IMR-90 (cell line): Measurements from ENCODE around the gene GABBR2. TPM values are rescaled to one million over a fixed set of nuclear protein-coding genes. Genes with fewer than 3 reads are reported as not detected.

Experiments
- ATAC-seq: fragments of 200-7000 bp; cut with Tn5 transposase; 2 replicates; pipeline ENCODE4 v1.9.1; 2020; ENCODE audit warnings: low read depth, mild to moderate bottlenecking, moderate library complexity
- BruUV-seq: library from RNA; stranded (reverse); fragments of 400-500 nt; replicated peaks from 2 replicates; lab custom pipeline; 2021; lab: Mats Ljungman, UMichigan
- CTCF ChIA-PET: fragments of 300-600 bp; formaldehyde crosslinking; extraction: SDS; loops from one replicate; lab custom pipeline; 2021; ENCODE audit warnings: antibody characterized with exemption; lab: Yijun Ruan, JAX
- POLR2A ChIA-PET: fragments of 300-600 bp; sonication (Branson Sonifier 250); formaldehyde crosslinking; loops from one replicate; lab custom pipeline; 2022; ENCODE audit warnings: antibody characterized with exemption; ENCODE audit not compliant: unreplicated experiment; lab: Charles Lee
- DNase-seq: peaks from one replicate; pipeline ENCODE4 v3.0.0; 2013
- H2AFZ ChIP-seq: replicated peaks from 2 replicates; pipeline ENCODE3; 2013; ENCODE audit warnings: low read length, mild to moderate bottlenecking; ENCODE audit not compliant: poor library complexity
- H2AK5ac ChIP-seq: 2 replicates; pipeline ENCODE4 v1.6.1; 2013; ENCODE audit warnings: low read depth, low read length, inconsistent platforms
- H2AK9ac ChIP-seq: replicated peaks from 2 replicates; pipeline ENCODE3; 2013; ENCODE audit warnings: mild to moderate bottlenecking, low read depth, low read length, moderate library complexity; ENCODE audit not compliant: poor library complexity
- H2BK120ac ChIP-seq: 2 replicates; pipeline ENCODE4 v1.6.1; 2013; ENCODE audit warnings: low read depth, low read length, inconsistent platforms
- H2BK15ac ChIP-seq: 3 replicates; pipeline ENCODE4 v1.6.1; 2013; ENCODE audit warnings: low read depth, low read length, inconsistent platforms
- H2BK20ac ChIP-seq: 2 replicates; pipeline ENCODE4 v1.6.1; 2013; ENCODE audit warnings: low read depth, mild to moderate bottlenecking, inconsistent platforms, low read length, moderate library complexity
- H2BK5ac ChIP-seq: 2 replicates; pipeline ENCODE4 v1.6.1; 2013; ENCODE audit warnings: mild to moderate bottlenecking, low read depth, low read length, inconsistent platforms; ENCODE audit not compliant: poor library complexity, severe bottlenecking
- H3K14ac ChIP-seq: replicated peaks from 2 replicates; pipeline ENCODE4 v1.6.1; 2013; ENCODE audit warnings: low read depth, low read length, inconsistent platforms
- H3K18ac ChIP-seq: 2 replicates; pipeline ENCODE4 v1.6.1; 2013; ENCODE audit warnings: low read depth, low read length, control low read depth
- H3K23ac ChIP-seq: 2 replicates; pipeline ENCODE4 v1.6.1; 2013; ENCODE audit warnings: low read depth, low read length, inconsistent platforms
- H3K27ac ChIP-seq: 2 replicates; pipeline ENCODE4 v1.5.1; 2013; ENCODE audit warnings: mild to moderate bottlenecking, control low read depth, low read length; ENCODE audit not compliant: insufficient read depth
- H3K27me3 ChIP-seq: 2 replicates; pipeline ENCODE4 v1.6.1; 2013; ENCODE audit warnings: low read length; ENCODE audit not compliant: control insufficient read depth, insufficient read depth
- H3K36me3 ChIP-seq: 2 replicates; pipeline ENCODE4 v1.6.1; 2013; ENCODE audit warnings: low read length, mixed read lengths; ENCODE audit not compliant: control insufficient read depth, insufficient read depth
- H3K4ac ChIP-seq: 2 replicates; pipeline ENCODE4 v1.6.1; 2013; ENCODE audit warnings: low read depth, low read length, inconsistent platforms
- H3K4me1 ChIP-seq: 2 replicates; pipeline ENCODE4 v1.6.1; 2013; ENCODE audit warnings: low read length, mixed read lengths; ENCODE audit not compliant: control insufficient read depth, insufficient read depth
- H3K4me2 ChIP-seq: 2 replicates; pipeline ENCODE4 v1.6.1; 2013; ENCODE audit warnings: low read depth, mild to moderate bottlenecking, control low read depth, low read length, moderate library complexity
- H3K4me3 ChIP-seq: 2 replicates; pipeline ENCODE4 v1.5.1; 2013; ENCODE audit warnings: low read depth, mild to moderate bottlenecking, control low read depth, low read length, moderate library complexity; ENCODE audit not compliant: insufficient read depth
- H3K56ac ChIP-seq: 2 replicates; pipeline ENCODE4 v1.6.1; 2013; ENCODE audit warnings: low read length, inconsistent platforms; ENCODE audit not compliant: insufficient read depth; ENCODE audit errors: extremely low read depth
- H3K79me1 ChIP-seq, 2 experiments: 2 replicates each; pipeline ENCODE4 v1.6.1; 2013; ENCODE audit warnings: low read length in 2 of 2, inconsistent platforms in 1 of 2, low read depth in 1 of 2
- H3K9ac ChIP-seq: 2 replicates; pipeline ENCODE4 v1.6.1; 2013; ENCODE audit warnings: low read depth, low read length, control low read depth
- H3K9me1 ChIP-seq: 2 replicates; pipeline ENCODE4 v1.6.1; 2013; ENCODE audit warnings: low read length, inconsistent platforms; ENCODE audit not compliant: insufficient read depth
- H3K9me3 ChIP-seq: 2 replicates; pipeline ENCODE4 v1.6.1; 2013; ENCODE audit warnings: low read length; ENCODE audit not compliant: control insufficient read depth, insufficient read depth
- H4K20me1 ChIP-seq: 2 replicates; pipeline ENCODE4 v1.6.1; 2013; ENCODE audit warnings: low read length, inconsistent platforms; ENCODE audit not compliant: insufficient read depth
- H4K5ac ChIP-seq: 2 replicates; pipeline ENCODE4 v1.6.1; 2013; ENCODE audit warnings: mild to moderate bottlenecking, low read depth, low read length, control low read depth
- H4K8ac ChIP-seq, 2 experiments: 2 replicates each; pipeline ENCODE4 v1.6.1; 2013; ENCODE audit warnings: low read depth in 2 of 2, low read length in 2 of 2, control low read depth in 1 of 2, inconsistent platforms in 1 of 2
- H4K91ac ChIP-seq: 2 replicates; pipeline ENCODE4 v1.6.1; 2013; ENCODE audit warnings: low read depth, low read length, inconsistent platforms; ENCODE audit not compliant: insufficient read depth
- BHLHE40 ChIP-seq: fragments of 150-350 bp; IDR thresholded peaks from 2 replicates; pipeline ENCODE4 v1.6.1; 2016; ENCODE audit warnings: mild to moderate bottlenecking, low read depth, low read length
- CEBPB ChIP-seq: IDR thresholded peaks from 2 replicates; pipeline ENCODE4 v1.6.1; 2012; ENCODE audit warnings: low read depth, low read length, improper control_type of control experiment
- CHD1 ChIP-seq: IDR thresholded peaks from 2 replicates; pipeline ENCODE4 v1.6.1; 2012; ENCODE audit warnings: low read depth, low read length, improper control_type of control experiment
- CTCF ChIP-seq: conservative IDR thresholded peaks from 2 replicates; pipeline ENCODE4 v1.5.1; 2012; ENCODE audit warnings: mild to moderate bottlenecking, low read depth, low read length, improper control_type of control experiment
- ELK1 ChIP-seq: fragments of 150-350 bp; IDR thresholded peaks from 2 replicates; pipeline ENCODE4 v1.6.1; 2016; ENCODE audit warnings: low read depth, mild to moderate bottlenecking, low read length, moderate library complexity, borderline replicate concordance
- FOS ChIP-seq: fragments of 150-350 bp; IDR thresholded peaks from 2 replicates; pipeline ENCODE4 v1.6.1; 2016; ENCODE audit warnings: low read depth, low read length
- MAFK ChIP-seq: IDR thresholded peaks from 2 replicates; pipeline ENCODE4 v1.6.1; 2012; ENCODE audit warnings: low read depth, low read length, improper control_type of control experiment
- MAZ ChIP-seq: IDR thresholded peaks from 2 replicates; pipeline ENCODE4 v1.6.1; 2012; ENCODE audit warnings: low read depth, mild to moderate bottlenecking, low read length, improper control_type of control experiment, moderate library complexity, borderline replicate concordance
- MXI1 ChIP-seq: IDR thresholded peaks from 2 replicates; pipeline ENCODE4 v1.6.1; 2012; ENCODE audit warnings: low read depth, mild to moderate bottlenecking, low read length, moderate library complexity, borderline replicate concordance
- NFE2L2 ChIP-seq: fragments of 150-350 bp; IDR thresholded peaks from 2 replicates; pipeline ENCODE4 v1.6.1; 2016; ENCODE audit warnings: low read depth, mild to moderate bottlenecking, low read length
- POLR2A ChIP-seq: IDR thresholded peaks from 2 replicates; pipeline ENCODE4 v1.6.1; 2012; ENCODE audit warnings: mild to moderate bottlenecking, low read depth, low read length
- RAD21 ChIP-seq: IDR thresholded peaks from 2 replicates; pipeline ENCODE4 v1.6.1; 2012; ENCODE audit warnings: low read length, improper control_type of control experiment
- RCOR1 ChIP-seq: IDR thresholded peaks from 2 replicates; pipeline ENCODE4 v1.6.1; 2012; ENCODE audit warnings: mild to moderate bottlenecking, low read length, improper control_type of control experiment; ENCODE audit not compliant: insufficient replicate concordance
- RFX5 ChIP-seq: IDR thresholded peaks from 2 replicates; pipeline ENCODE4 v1.8.0; 2012; ENCODE audit warnings: low read depth, mild to moderate bottlenecking, low read length, moderate library complexity
- SMC3 ChIP-seq: fragments of 150-350 bp; IDR thresholded peaks from 2 replicates; pipeline ENCODE4 v1.6.1; 2016; ENCODE audit warnings: low read depth, mild to moderate bottlenecking, antibody characterized with exemption, low read length, moderate library complexity
- USF2 ChIP-seq: fragments of 150-350 bp; IDR thresholded peaks from 2 replicates; pipeline ENCODE4 v1.6.1; 2017; ENCODE audit warnings: mild to moderate bottlenecking, antibody characterized with exemption, low read length, low read depth
- whole genome bisulfite sequencing, 2 experiments: methylation state at CpG; one replicate each; pipeline versions ENCODE4 v1.1.5 to v1.1.7; 2013; ENCODE audit warnings: missing lambda C conversion rate in 2 of 2; ENCODE audit not compliant: insufficient read length in 1 of 2; ENCODE audit errors: extremely low coverage in 2 of 2; 5-methylcytosine and 5-hydroxymethylcytosine counted together
- dilution Hi-C: fragments of 300-500 bp; cut with HindIII; formaldehyde crosslinking; loops from one replicate; pipeline ENCODE4 v1.14.3; 2018; ENCODE audit warnings: low sequenced_read_pairs; ENCODE audit not compliant: unreplicated experiment
- in situ Hi-C: fragments of 300-500 bp; cut with MboI; formaldehyde crosslinking; loops from 3 replicates; pipeline ENCODE4 v1.14.3; 2019; ENCODE audit warnings: low sequenced_read_pairs, inconsistent platforms, mixed read lengths
- intact Hi-C: fragments of 100-400 bp; cut with micrococcal nuclease; formaldehyde crosslinking; loops from 2 replicates; pipeline ENCODE4 v1.10.0; 2022
- polyA plus RNA-seq, 3 experiments: library from polyadenylated mRNA; depleted of rRNA; stranded (reverse); fragments of >200 nt; gene quantifications; 2 replicates each; pipeline ENCODE4 v1.2.3, GENCODE V29; 2012; ENCODE audit warnings: low replicate concordance in 1 of 3
- total RNA-seq: library from RNA; depleted of rRNA; stranded (reverse); fragments of >200 nt; gene quantifications from 2 replicates; pipeline ENCODE4 v1.2.3, GENCODE V29; 2012

The GABBR2 gene
- total and polyA plus RNA-seq, 2 of the 4 experiments (the other 2 are of a cell fraction) = 14.2 to 20.3 TPM

GRCh38 chr9:98690686-98691085 is 18.0 kb downstream of the GABBR2 start:
- in situ Hi-C loops = no loop called here
- peaks cover 6% of the 10 kb centered on the region for H3K4me1 ChIP-seq
- no peaks in the 10 kb centered on the region for H3K36me3 ChIP-seq
- H2BK20ac ChIP-seq = no peak overlapping the region
- no peaks in the 10 kb centered on the region for H3K9me3 ChIP-seq
- H2AFZ ChIP-seq = no peak overlapping the region
- TF ChIP-seq POLR2A = no peak
- TF ChIP-seq NFE2L2 = no peak
- no peak for TF ChIP-seq RAD21
- no peak for TF ChIP-seq CEBPB
- no peak for TF ChIP-seq CHD1
- no peak for TF ChIP-seq SMC3
- TF ChIP-seq CTCF = no peak
- no peak for TF ChIP-seq RFX5
- no peak for TF ChIP-seq MXI1
- TF ChIP-seq USF2 = no peak
- no peak for TF ChIP-seq BHLHE40
- TF ChIP-seq RCOR1 = no peak
- no peak for TF ChIP-seq FOS
- no peak for TF ChIP-seq ELK1
- TF ChIP-seq MAFK = no peak
- TF ChIP-seq MAZ = no peak
- H2BK5ac ChIP-seq = no peak overlapping the region
- H3K14ac ChIP-seq = no peak overlapping the region
- no peak overlapping the region for H2AK5ac ChIP-seq
- H2AK9ac ChIP-seq = no peak overlapping the region
- H3K4ac ChIP-seq = no peak overlapping the region
- H3K18ac ChIP-seq = no peak overlapping the region
- H3K4me2 ChIP-seq = no peak overlapping the region
- H2BK15ac ChIP-seq = no peak overlapping the region
- peaks cover 0 to 57% of the 10 kb centered on the region in 2 experiments; a peak in 3 of 4 replicates for H3K79me1 ChIP-seq
- intact Hi-C loops = no loop called here
- ChIA-PET POLR2A (interaction anchor here (0.7 kb wide), 1 partner anchor 591 kb away, joined by 3 read pairs; no protein-coding TSS in a partner anchor), CTCF (no interaction called here)
- peaks cover 12% of the 10 kb centered on the region for H3K9me1 ChIP-seq
- BruUV-seq = no TSS peak
- H3K9ac ChIP-seq = no peak overlapping the region
- H3K27me3 ChIP-seq = peaks cover 2% of the 10 kb centered on the region; the same call in 1 of the 2 replicates
- ATAC-seq = no peak
- no peak overlapping the region for H3K27ac ChIP-seq
- no peak overlapping the region for H3K23ac ChIP-seq
- no peak overlapping the region for H2BK120ac ChIP-seq
- no peak overlapping the region for H3K56ac ChIP-seq
- no peak for DNase-seq
- no peak overlapping the region for H4K5ac ChIP-seq
- dilution Hi-C loops = no loop called here
- no peak overlapping the region for H3K4me3 ChIP-seq
- WGBS, 2 experiments = no CpG with 5 or more reads among the region's 1 CpG
- no peak overlapping the region for H4K8ac ChIP-seq
- peaks cover 51% of the 10 kb centered on the region for H4K20me1 ChIP-seq
- no peak overlapping the region for H4K91ac ChIP-seq
